ENCODE data around the gene SLC4A3.

Gene SLC4A3

DNA sequence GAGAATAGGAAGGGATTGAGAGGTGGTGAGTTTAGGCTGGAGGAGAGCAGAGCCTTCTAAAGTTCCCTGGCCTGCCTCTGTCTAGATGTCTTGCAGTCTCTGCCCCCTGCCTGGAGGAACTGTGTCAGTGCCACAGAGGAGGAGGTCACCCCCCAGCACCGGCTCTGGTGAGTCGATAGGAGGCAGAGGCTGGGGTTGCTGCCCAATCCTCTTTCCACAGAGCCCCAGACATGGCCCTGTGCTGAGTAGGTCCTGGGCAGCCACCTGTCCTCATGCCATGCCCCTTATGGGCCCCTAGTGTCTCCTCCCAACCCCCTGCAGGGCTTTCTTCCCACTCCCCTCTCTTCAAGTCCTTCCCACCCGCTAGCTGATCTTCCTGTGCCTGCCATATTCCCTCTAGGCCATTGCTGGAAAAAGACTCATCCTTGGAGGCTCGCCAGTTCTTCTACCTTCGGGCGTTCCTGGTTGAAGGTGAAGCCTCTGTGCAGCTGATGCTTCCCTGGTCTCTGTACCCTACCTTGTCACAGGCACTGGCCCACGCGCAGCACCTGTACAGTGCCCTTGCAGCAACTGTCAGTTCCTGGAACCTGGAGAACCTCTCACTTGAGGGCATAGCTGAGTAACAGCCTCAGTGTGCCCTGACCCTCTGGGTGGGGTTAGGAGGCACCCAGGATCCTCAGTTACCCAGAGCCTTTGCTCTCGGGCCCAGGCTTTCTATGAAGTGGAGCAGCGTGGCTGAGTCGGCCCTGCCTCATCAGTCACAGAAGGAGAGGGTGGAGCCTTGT is 13.2 kb upstream of the SLC4A3 start:
- no peak for DNase-seq

DNA sequence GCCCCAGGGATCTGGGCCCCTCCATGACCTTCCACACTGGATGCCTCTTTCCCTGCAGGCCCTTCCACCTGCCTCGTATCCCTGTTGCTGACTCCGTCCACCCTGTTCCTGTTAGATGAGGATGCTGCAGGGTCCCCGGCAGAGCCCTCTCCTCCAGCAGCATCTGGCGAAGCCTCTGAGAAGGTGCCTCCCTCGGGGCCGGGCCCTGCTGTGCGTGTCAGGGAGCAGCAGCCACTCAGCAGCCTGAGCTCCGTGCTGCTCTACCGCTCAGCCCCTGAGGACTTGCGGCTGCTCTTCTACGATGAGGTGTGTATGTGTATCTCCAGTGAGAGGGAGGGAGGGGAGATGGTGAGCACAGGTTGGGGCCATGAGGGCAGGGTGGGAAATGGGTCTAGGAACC is 12.4 kb upstream of the SLC4A3 start:
- DNase-seq = no peak

DNA sequence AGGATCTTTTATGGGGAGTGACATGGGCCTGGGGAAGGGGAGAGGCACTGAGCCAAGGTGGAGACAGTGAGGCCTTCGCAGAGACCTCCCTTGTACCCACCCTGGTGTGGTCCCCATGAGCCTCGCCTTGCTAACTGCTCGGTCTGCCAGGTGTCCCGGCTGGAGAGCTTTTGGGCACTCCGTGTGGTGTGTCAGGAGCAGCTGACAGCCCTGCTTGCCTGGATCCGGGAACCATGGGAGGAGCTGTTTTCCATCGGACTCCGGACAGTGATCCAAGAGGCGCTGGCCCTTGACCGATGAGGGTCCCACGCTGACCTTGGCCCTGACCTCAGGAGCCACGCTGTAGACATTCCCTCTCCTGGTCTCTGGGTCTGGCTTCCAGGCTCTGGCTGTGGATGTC is 11.5 kb upstream of the SLC4A3 start:
- DNase-seq = no peak

DNA sequence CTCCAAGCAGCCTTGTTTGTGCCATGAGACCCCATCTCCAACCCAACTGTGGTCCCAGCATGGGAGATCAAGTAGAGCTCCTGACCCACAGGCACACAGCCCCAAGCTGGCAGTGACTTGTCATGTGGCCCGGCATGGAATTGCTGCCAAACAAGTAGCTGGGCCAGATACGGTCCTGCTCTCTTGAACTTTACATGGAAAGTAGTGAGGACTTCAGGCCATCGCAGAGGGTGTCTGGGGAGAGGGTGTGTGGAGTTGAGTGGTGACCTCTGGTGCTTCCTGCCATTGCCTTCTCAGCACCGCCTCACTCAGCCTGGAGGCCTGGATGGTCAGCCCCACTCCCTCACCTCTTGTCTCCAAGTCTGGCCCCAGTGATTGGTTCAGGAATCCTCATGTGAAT is 10.9 kb upstream of the SLC4A3 start:
- no peak for DNase-seq

DNA sequence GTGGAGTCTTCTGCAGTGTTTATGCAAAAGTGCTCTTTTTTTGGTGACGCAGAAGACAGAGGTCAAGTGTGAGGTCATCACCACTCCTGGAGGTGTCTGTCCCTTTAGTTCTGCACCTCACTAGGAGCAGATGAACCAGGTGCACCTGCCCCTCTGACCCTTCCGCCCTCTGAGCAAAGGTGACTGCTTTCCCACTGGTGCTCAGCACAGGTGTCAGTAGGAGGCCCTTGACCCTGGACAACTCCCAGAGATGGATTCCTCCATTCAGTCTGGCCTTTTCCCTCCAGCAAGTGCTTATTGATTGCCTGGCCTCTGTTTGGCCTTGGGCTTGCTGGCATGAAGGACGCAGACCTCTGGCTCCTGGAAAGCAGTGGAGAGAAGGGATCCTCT is 8.7 kb upstream of the SLC4A3 start:
- DNase-seq = no peak

DNA sequence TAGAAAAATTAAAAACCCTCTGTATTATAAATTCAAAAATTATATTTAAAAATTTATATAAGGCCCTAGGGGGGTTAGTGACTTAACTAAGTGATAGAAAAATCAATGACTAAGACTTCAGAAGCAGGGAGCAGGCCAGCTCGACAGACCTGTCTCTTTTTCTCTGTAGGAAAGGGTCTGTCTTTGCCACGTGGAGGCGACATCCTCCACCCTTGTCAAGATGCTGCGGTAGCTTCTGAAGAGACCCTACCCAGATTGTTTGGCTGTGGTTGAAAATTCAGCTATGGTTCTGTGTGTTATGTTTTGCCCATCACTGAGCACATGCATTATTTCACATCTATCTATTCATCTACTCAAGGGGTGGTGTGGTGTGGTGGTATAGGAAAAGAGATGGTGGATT is 8.2 kb upstream of the SLC4A3 start:
- no peak for DNase-seq

DNA sequence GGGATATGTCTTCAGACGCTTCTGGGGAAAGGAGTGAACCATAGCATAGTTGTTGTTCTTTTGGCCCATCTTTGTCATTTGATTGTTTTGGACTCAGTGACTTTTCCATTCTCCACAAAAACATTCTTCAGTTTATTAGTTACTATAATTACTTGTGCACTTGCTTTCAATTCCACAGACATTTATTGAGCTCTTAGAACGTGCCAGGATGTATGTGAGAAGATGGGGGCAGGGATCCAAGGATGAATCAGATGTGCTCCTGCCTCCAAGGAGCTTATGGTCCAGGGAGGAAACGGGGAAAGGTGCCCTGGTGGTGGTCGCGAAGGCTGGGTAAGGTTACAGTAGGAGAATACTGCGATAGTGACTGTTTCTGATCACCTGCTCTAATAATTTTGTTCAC is 6.9 kb upstream of the SLC4A3 start:
- DNase-seq = no peak

DNA sequence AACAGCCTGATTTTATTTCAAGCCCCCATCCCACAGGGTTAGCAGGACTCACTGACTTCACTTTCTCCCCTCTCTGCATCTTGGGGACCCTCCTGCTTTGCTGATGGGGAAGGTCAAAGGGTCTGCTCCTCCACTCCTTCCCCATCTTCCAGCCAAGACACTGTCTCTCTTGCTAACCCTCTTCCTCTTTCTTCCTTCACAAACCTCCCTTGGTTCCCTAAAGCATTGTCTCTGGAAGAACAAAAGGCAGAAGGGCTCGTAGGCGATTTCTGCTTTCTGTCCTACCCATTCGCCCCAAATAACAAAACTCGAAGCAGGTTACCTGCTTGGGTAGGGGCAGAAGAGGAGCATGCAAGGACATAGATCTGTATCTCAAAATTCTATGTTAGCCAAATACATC is 5.5 kb upstream of the SLC4A3 start:
- no peak for DNase-seq

DNA sequence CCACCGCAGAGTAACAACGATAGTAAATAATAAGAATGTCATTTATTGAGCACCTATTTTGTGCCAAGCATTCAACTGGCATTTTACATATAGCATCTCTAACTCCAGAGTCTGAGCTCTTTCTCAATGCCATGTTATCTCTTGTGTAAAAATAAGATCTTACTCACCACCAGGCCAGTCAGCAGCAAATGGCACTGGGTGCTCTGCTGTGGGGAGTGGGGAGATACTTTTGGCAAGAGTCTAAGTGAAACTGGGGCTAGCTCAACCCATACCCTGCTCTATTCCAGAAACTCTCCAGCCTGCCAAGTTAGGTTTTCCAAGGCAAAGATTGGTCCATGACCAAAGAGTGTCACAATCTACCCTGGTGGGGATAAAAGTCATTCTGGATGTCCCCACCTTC is 5.0 kb upstream of the SLC4A3 start:
- no peak for DNase-seq

DNA sequence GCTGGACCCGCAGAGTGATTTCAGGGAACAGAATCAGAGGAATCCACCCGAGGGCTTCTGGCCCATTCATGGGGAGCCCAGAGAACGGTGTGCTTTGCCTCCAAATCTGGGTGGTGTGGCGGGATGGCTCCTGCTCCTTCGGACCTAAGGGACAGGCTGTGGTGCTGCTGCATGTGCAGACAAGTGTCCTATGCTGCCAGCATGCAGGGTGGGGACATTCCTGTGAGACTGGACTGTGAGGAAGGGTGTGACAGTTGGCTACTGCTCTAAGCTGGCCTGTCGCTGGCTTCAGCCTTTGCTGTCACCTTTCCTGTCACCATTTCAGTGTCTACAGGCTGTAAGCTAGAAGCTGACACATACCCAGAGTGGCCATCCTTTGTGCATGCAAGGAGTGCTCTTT is 2.9 kb upstream of the SLC4A3 start:
- DNase-seq = no peak

DNA sequence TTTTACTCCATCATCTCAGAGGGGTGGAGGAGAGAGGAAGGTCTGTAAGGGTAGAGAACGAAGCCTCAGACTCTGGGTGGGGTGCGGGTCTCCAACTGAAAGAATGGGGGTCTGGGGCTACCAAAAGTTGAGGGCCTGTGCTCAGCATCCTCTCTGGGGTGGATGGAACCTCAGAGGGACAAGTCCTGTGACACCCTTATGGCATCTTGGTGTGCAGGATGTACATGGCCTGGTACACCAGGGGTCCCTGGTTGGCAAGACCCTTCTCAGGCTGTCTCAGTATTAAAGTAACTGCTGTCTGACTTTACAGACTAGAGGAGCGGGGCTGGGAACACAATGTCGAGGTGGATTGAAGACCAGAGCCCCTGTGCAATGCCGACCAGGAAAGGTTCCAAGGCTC is 2.3 kb upstream of the SLC4A3 start:
- DNase-seq = no peak

DNA sequence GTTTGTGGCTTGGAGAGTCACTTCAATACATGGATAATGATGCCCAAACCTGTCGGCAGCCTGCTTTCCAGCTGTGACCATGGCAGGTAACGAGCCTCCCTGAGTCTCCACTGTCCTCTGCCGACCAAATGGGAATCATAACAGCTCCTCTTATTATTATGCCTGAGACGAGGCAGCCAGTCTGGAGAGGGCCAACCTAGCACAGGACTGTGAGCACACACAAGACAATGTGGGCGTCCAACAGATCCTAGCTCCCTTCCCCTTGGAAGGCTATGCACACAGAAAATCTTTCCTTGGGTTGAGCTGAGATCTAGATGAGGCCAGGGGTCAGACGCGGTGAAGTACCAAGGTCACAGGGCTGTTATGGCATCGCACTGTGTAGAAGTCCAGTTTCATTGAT is 890 bp upstream of the SLC4A3 start:
- DNase-seq = no peak

DNA sequence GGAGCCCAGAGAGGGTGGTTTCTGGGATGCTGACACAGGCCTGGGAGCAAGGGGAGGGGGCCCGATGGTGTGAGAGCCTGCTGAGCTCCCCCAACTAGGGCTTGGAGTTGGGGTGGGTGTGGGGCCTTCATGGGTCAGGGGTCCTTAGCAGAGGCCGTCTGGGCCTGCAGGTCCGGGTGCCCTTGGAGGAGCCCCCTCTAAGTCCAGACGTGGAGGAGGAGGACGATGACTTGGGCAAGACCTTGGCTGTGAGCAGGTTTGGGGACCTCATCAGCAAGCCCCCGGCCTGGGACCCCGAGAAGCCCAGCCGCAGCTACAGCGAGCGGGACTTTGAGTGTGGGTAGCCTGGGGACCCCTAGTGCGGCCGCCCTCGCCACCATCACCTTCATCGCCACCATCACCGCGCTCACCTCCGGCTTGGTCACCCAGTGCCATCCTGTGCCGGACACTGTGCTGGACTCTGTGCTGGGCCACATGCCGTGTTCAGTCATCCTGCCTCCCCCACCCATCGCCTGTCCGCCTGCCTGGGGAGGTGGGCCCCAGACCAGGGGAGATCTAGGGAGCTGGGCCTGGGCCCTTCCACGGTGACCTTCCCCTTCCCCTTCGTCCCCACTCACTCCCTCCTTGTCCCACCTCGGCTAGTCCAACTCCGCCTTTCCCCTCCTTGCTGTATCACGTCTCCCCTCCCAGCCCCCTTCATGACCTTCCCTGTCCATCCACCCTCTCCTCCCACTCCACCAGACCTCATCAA is 980 bp downstream of the SLC4A3 start:
- DNase-seq = no peak

DNA sequence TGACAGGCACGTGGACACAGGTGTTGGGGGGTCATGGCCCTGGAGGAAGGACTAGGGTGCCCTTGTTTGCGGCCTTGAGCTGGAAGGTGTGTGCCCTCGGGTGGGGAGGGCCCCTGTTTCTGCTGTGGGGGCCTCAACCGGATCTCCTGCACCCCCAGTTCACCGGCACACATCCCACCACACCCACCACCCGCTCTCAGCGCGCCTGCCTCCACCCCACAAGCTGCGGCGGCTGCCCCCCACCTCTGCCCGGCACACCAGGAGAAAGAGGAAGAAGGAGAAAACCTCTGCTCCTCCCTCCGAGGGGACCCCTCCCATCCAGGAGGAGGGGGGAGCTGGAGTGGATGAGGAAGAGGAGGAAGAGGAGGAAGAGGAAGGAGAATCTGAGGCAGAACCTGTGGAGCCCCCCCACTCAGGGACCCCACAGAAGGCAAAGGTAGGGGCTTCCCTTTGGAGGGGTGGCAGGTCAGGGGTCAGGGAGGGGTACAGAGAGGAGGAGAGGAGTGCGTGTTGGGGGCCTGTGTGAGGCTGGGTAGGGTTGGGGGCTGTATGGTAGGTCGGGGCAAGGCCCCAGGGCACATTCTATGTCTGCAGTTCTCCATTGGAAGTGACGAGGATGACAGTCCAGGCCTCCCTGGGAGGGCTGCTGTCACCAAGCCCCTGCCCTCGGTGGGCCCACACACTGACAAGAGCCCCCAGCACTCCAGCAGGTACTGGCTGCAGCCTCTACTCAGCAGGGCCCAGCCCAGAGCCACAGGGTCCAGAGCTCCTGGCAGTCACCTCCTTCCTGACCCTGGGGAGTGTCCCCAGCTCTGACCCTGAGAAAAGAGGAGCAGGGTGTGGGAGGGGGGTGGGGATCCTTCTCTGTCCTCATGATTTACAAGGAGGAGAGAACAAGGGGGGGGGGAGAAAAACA is 1.8 kb downstream of the SLC4A3 start:
- DNase-seq = no peak

DNA sequence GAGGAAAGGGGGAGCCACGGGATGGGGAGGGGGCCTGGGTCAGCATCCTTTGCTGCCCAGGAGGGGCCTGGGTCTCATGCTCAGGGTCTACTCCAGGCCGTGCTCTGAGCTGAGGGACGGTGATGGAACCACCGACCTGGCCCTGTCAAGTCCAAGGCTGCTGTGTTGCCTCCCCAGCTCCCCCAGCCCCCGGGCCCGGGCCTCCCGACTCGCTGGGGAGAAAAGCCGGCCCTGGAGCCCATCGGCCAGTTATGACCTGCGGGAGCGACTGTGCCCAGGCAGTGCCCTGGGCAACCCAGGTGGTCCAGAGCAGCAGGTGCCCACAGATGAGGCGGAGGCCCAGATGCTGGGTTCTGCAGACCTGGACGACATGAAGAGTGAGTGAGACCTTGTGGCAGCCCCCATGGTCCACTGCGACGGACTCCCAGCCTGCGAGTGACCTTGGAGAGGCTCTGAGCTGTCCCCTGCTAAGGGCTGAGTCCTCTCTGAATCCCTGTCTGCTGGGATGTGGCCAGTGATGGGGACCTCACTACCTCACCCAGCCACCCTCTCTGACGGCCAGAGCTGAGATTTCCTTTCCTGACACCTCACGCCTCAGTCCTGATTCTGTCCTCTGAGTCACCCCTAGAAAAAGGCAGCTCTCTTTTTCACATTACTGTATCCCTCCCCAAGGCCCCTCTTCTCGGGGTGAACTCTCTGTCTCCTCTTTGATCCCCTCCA is 2.7 kb downstream of the SLC4A3 start:
- no peak for DNase-seq

DNA sequence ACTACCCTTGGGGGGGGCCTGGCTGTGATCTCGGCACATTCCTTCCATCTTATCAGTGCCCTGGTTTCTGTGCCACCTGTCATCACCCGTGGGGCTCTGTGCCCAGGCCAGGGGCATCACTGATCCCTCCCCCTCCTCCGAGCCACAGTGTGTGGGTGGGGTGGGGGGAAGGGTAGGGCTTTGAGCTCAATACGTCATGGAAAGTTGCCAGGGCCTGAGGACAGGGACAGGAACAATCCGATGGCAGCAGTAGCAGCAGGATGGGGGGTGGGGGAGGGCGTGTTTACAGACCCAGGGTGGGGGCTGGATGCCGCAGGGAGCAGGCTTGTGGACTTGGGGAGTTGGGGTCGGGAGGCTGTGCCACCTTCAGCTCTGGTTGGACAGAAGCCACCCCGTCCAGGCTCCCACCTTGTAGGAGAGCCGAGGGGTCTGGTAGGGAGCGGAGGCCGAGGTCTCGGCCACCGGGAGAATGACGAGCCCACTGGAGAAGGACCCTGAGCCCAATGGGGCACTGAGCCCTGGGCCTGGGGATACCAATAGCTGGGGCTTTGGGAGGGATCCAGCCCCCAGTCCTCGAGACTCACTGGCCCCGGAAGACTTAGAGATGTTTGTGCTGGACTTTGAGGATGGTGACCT is 3.5 kb downstream of the SLC4A3 start:
- no peak for DNase-seq

DNA sequence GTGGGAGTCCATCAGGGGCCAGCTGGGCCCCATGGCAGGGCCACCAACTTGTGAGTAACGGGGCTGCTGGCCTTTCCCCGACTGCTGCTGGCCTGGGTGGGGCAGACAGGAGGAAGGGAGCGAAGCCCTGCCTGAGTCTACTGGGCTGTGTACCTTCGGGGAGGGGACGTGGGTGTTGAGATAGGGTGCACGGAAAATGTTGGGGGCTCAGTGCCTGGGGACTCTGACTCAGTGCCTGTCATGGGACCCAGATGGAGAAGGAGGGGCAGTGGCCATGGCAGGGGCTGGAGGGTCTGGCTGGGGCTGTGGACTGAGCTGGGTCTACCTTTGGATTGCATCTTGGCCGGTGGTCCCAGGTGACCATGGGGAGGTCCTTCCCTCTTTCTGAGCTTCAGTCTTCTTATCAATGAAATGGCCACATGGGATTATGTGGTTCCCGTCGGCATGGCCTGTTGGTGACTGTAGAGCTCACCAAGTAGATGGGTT is 4.0 kb downstream of the SLC4A3 start:
- no peak for DNase-seq

DNA sequence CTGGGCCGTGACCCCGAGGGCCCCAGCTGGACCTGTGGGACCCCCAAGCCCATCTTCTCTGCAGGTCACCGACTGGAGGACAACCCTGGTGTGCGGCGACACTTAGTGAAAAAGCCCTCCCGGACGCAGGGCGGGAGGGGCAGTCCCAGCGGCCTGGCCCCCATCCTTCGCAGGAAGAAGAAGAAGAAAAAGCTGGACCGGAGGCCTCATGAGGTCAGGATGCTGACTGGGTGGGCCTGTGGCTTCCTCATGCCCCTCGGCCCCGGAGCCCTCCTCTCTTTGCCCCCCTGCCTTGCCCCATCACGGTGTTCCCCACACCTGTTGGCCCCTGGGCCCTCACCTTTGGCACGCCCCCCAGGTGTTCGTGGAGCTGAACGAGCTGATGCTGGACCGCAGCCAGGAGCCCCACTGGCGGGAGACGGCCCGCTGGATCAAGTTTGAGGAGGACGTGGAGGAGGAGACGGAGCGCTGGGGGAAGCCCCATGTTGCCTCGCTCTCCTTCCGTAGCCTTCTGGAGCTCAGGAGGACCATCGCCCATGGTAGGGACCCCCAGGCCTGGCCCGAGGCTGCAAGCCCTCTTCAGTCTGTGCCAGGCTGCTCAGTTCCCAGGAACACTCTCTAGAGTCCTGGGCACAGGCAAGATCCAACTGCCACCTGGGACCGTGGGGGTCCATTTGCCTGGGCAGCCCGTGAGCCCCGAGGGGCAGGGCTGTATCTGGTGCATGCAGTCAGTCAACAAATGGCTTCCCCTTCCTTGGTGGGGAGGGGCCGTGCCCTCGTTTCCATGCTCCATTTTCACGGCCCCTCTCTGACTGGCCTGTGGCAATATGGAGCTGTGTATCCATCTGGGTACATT is 4.7 kb downstream of the SLC4A3 start:
- DNase-seq = no peak

DNA sequence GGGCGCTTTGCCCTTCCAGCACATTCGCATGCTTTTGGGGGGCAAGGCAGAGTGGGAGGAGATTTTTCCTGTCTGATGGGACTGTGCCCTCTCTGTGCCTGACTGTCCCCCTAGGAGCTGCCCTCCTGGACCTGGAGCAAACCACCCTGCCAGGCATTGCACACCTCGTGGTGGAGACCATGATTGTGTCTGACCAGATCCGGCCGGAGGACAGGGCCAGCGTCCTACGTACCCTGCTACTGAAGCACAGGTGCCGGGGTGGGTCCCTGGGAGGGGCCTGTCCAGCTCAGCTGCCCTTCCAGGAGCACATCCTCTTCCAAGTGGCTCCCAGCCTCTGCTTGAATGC is 5.3 kb downstream of the SLC4A3 start:
- DNase-seq = no peak

DNA sequence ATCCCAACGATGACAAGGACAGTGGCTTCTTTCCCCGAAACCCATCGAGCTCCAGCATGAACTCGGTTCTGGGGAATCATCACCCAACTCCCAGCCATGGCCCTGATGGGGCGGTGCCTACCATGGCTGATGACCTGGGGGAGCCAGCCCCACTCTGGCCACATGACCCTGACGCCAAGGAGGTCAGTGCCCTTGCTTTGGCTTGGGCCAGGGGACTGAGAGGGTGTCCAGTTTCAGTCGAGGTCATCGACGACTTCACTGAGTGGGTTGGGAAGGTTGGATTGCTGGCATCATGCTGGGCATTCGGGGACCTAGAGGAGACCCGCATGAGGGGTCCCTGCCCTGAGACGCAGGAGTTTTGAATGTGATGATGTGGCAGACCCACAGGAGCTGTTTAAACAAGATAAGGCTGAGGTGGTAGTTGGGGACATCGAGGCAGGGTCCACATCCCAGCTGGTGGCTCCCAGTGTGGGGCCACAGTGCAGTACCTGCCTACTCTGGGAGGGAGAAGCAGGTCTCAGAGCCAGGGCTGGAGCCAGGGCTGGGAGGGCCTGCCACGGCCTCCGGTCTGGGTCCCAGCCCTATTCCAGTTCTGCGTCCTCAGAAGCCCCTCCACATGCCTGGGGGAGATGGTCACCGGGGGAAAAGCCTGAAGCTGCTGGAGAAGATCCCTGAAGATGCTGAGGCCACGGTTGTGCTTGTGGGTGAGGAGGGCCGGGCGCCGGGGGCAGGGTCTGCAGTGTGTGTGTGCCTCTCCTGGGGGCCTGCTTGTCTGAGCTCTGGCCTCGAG is 6.0 kb downstream of the SLC4A3 start:
- DNase-seq = no peak

Measured in CD4-positive, alpha-beta T cell treated with Interleukin-17A for 4 hours (primary cell).